Hypothalamus (tissue), 51 donors: ENCODE data around the gene COL19A1.
"Not testable (repeated sequence)": the region's sequence is repeated elsewhere in the genome, so short reads cannot be mapped to it uniquely, and the experiment has no call there.

ENCODE experiments used
- DNase-seq, 51 donors: peaks; one replicate each; lab custom pipeline; 2025; lab: John Stamatoyannopoulos, UW

The COL19A1 gene

DNA sequence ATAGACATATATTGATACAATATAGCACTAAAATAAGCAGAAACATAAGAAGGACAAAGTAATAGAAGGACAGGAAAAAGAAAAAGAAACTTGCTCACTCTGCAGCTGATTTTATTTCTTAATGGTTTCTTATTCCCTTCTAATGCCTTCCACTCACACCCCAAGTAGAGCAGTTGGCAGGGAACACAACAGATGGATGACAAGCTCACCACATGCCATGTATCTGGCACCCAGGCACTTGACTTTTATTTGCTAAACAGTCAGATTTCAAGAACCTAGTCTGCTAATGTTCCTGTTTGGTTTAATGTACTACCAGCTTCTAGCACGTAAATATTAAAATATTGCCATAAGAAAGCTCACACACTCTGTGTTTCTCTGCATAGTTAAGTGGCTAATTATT lies 87.1 kb downstream of the COL19A1 start:
- DNase-seq = no peak

GRCh38 chr6:69954733-69955132 lies 88.4 kb downstream of the COL19A1 start:
- DNase-seq = no peak

- no peak for DNase-seq
Observed at GRCh38 chr6:69957985-69958559, 91.7 kb downstream of the COL19A1 start.

DNA sequence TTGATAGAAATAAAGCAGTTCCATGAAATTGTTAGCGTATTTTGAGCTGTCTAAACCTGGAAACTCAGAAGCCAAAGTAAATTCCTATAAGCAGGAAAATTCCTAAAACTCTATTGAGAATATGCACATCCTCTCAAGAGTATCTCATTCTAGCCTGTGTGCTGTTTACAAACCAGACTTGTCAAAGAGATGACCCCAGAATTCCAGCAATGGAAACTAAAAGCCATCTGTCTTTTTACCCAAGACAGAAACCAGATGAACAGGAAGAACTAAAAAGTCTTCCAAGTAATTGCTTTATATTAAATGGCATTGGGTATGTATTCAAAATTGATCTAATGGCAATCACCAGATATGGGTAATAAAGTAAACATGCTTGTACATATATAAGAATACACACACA lies 92.6 kb downstream of the COL19A1 start:
- DNase-seq = no peak

DNA sequence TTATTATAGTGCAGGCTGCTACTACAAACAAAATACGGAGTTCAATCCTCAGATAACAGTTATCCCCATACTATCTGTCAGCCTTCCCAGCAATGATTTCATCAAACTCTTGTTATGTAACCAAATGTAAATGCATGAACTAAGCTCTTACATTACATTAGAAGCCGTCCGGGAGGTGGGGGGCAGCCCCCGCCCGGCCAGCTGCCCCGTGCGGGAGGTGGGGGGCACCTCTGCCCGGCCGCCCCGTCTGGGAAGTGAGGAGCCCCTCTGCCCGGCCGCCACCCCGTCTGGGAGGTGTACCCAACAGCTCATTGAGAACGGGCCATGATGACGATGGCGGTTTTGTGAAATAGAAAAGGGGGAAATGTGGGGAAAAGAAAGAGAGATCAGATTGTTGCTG lies 99.6 kb downstream of the COL19A1 start:
- not testable (repeated sequence) for DNase-seq

GRCh38 chr6:69973138-69973537 lies 106.8 kb downstream of the COL19A1 start:
- no peak for DNase-seq

DNA sequence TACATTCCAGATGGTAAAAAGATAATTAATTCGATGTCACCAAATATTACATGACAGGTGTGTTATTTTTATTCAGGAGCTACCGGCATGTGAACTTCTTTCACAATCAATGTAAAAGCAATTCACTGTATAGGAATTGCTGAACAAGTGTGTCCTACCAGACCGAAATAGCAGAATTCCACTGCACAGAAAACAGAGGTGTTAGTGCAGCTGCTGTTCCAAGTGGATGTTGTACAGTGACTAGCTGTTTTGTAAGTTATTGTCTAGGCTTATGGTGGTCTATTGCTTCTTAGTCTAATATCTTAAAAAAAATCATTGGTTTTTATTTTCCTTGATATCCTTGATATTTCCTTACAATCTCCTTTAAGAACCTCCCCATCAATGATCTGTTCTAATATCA lies 107.4 kb downstream of the COL19A1 start:
- DNase-seq = no peak

GRCh38 chr6:69974193-69974592 lies 107.8 kb downstream of the COL19A1 start:
- DNase-seq = no peak

DNA sequence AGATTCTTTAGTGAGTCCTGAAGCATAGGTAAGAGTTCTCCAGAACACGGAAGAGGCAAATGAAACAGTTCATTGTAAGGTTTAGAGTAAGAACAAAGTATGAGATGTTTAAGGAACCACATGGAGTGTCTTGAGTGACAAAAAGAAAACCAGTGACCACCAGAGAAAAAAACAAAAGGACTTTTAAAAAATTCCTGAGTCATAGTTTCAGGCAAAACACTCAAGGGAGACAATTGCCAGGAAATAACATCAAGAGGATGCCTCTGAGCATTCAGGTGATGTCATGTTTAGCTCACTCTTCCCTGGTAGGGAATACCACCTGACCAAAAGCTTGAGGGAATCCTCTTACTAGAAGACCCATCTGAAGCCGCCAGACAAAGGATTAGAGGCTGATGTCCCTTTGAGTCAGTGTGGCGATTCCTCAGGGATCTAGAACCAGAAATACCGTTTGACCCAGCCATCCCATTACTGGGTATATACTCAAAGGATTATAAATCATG lies 110.3 kb downstream of the COL19A1 start:
- no peak for DNase-seq

GRCh38 chr6:69980624-69981023 lies 114.3 kb downstream of the COL19A1 start:
- DNase-seq = no peak

- DNase-seq = no peak
Observed at GRCh38 chr6:69984506-69984905, 118.2 kb downstream of the COL19A1 start.

DNA sequence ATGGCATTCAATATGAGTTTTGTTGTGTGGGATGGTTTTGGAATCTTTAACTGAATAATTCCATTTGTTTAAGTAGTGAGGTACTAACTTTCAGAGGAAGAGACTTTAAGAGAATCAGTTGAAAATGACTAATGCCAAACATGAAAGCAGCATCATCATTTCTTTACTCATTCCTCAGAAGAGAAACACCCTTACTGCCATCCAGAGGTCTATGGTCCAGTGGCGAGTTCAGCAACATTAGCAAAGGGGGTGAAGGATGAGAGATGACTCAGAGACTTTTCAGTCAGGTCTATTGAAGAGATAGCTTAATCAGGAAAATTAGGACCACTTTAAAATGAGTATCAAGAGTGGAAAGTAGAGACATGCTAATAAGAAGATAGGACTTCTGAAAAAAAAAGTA lies 118.8 kb downstream of the COL19A1 start:
- DNase-seq = no peak

DNA sequence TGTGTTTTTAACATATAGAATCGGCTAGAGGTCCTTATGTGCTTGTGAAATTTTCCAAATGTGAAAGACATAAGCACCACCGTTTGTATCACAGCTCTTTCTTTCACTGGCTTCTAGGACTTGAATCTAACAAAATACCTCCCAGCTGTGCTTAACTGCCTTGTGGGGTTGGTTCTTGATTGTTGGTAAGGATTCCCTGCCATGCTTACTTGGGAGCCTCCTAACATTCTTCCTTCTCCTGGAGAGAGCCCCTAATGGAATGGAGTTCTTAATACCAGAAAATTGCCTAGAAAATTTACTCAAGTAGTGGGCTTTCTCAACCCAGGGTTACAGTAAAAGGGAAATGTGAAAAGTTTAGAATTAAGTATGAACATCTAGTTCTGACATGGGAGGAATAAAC lies 121.2 kb downstream of the COL19A1 start:
- DNase-seq = no peak

DNA sequence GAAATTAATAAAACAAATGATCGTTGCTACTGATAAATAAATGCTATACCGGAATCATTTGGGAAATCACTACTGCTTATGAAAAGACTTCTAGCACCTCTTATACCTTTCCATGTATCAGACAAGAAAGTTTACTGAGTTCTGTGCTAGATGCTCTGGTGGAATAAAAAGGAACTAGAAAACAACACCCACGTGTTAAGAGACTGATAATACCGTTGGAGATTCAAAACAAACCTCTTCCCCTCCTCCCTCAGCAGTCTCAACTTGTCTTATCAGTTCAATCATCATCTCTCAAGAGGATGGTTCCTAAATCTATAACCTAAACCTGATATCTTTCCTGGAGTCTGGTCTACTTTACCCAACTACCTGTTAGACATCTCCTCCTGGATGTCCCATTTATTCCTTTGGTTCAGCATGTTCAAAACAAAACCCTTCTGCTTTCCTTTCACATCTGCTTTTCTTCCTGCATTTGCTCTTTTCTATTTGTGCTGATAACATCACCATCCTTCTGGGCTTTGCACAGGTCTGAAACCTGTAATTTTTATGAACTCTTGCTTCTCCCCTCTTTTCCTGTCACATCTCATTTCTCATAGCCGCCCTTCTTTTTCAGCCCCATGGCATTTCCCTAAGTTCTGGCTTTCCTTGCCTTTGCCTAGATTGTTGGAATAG lies 122.2 kb downstream of the COL19A1 start:
- DNase-seq = no peak

DNA sequence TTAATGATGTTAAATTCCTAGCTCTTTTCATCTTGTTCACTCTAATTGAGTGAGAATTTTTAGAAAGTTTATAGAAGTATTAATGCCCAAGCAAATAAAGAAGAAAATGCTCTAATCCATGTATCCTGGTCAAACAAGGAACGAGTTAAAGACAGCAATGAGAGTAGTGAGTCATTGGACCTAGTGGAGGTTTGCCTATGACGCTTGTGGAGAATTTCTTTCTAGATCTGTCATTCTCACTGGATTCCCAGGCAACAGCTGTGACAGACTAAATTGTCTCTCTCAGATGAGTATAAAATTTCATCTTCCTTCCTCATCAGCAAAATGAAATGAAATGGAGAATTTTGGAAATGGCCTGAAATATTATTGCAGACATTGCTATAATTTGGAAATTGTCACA lies 127.9 kb downstream of the COL19A1 start:
- no peak for DNase-seq

GRCh38 chr6:70008189-70008588 lies 141.8 kb downstream of the COL19A1 start:
- DNase-seq = no peak

DNA sequence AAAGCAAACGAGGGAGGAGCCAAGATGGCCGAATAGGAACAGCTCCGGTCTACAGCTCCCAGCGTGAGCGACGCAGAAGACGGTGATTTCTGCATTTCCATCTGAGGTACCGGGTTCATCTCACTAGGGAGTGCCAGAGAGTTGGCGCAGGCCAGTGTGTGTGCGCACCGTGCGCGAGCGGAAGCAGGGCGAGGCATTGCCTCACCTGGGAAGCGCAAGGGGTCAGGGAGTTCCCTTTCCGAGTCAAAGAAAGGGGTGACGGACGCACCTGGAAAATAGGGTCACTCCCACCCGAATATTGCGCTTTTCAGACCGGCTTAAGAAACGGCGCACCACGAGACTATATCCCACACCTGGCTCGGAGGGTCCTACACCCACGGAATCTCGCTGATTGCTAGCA lies 144.0 kb downstream of the COL19A1 start:
- DNase-seq = not testable (repeated sequence)

GRCh38 chr6:70023201-70023600 lies 156.8 kb downstream of the COL19A1 start:
- not testable (repeated sequence) for DNase-seq

DNA sequence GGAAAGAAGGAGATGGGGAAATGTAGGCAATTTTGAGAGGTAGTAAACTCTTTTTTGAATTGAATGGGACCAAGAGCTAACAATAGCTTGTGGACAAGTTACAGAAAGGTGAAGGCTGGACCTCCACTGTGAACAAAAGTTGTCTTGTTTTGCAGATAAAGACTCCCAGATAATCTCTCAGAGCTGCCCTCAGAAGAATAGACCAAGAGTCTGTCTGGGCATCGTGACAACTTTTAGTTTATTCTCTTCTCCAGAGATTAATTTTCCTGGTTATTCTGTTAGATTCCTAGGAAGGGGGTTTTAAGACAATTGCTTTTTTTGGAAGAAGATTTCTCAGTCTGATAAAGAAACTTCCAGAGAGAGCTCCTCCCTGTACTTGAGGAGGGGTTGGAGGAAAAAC lies 161.9 kb downstream of the COL19A1 start:
- DNase-seq = no peak

DNA sequence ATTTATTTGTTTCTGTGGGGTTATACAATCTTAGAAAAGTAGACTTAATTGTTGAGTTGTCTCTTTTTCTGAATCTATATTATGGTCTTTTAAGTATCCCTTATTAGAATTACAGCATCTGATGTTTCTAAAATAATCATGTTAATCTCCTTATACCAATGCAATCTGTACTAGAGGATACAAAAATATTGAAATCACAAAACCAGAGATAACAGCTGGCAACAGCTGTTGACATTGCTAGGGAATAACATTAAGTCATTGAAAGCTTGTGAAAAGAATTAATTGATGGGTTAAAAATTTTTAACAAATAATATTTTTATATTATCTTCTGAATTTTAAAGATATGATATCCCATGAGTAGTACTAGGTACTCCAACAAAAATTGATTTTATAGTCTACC lies 162.6 kb downstream of the COL19A1 start:
- DNase-seq = no peak

DNA sequence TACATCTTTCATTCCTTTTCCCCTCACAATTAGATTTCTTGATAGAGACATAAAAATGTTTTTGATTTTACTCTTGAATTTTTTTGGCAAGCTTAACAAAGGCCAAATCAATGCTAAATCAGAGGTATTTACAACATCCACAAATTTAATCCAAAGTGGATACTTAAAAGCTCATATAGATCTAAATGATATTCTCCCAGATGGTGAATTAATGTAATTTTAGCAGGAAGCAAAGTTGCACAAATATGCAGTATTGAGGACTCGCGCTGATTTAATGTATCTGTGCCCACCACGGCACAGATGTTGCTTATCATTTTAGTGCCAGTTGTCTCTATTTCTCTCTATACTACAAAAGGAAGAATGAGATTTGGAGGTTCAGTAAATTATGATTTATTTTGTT lies 167.4 kb downstream of the COL19A1 start:
- no peak for DNase-seq

DNA sequence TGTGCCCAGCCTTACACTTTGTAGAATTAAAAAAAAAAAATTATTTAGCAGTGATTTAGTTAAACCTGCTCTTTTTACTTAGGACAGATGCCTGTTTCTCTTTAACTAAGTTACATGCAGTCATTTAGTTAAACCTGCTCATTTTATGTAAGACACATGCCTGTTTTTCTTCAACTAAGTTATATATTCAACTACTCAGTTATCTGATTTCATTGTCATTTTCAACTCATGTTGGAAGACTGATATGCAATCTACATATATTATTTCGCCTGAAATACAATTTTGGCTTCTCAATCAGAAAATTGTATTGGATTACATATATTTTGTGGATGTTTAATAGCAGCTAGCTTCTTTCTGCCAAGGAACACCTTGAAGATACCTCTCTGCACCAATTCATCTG lies 171.1 kb downstream of the COL19A1 start:
- DNase-seq = no peak

DNA sequence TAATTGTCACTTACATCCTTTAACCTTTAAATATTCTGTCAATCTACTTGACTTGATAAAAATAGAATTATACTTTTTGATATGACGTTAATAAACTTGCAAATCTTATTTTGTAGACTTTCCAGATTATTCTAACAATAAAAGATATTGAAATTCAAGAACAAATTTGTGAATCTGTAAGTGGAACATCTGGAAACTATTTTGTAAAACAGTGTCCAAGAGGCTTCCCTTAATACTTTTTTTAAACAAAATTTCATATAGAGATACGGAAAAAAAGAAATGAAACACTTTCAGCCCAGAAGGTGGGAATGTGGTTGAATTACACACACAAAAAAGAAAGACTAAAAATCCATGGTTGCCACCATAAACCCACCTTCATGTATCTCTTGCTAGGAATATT lies 174.4 kb downstream of the COL19A1 start:
- DNase-seq = no peak
